Mesendoderm (in vitro differentiated cells): ENCODE results near the gene METRNL.

Experiments used
- DNase-seq: peaks from one replicate; pipeline ENCODE4 v3.0.0; 2013
- H2AK5ac ChIP-seq: 2 replicates; pipeline ENCODE4 v1.6.1; 2013; ENCODE audit warnings: low read length, inconsistent platforms
- H2BK120ac ChIP-seq: 2 replicates; pipeline ENCODE4 v1.6.1; 2013; ENCODE audit warnings: low read depth, mild to moderate bottlenecking, low read length, moderate library complexity, mixed read lengths
- H2BK15ac ChIP-seq: replicated peaks from 2 replicates; pipeline ENCODE4 v1.6.1; 2013; ENCODE audit warnings: low read depth, mild to moderate bottlenecking, moderate library complexity
- H2BK5ac ChIP-seq: 2 replicates; pipeline ENCODE4 v1.6.1; 2013; ENCODE audit warnings: low read length, inconsistent platforms
- H3K18ac ChIP-seq: 2 replicates; pipeline ENCODE4 v1.6.1; 2013; ENCODE audit warnings: mild to moderate bottlenecking, low read length, mixed read lengths
- H3K23ac ChIP-seq: one replicate; pipeline ENCODE4 v1.6.1; 2013; ENCODE audit warnings: low read length
- H3K27ac ChIP-seq: 2 replicates; pipeline ENCODE4 v1.5.1; 2013; ENCODE audit warnings: low read depth, mild to moderate bottlenecking, inconsistent platforms, low read length, moderate library complexity
- H3K27me3 ChIP-seq: 2 replicates; pipeline ENCODE4 v1.6.1; 2013; ENCODE audit warnings: low read length, control low read depth, mild to moderate bottlenecking, inconsistent platforms; ENCODE audit not compliant: insufficient read depth, poor library complexity
- H3K36me3 ChIP-seq: 2 replicates; pipeline ENCODE4 v1.6.1; 2013; ENCODE audit warnings: low read length, inconsistent platforms; ENCODE audit not compliant: control insufficient read depth, insufficient read depth
- H3K4ac ChIP-seq: one replicate; pipeline ENCODE4 v1.6.1; 2013; ENCODE audit warnings: low read depth, mild to moderate bottlenecking, low read length, moderate library complexity
- H3K4me1 ChIP-seq: 2 replicates; pipeline ENCODE4 v1.6.1; 2013; ENCODE audit warnings: low read depth, low read length, inconsistent platforms; ENCODE audit not compliant: control insufficient read depth
- H3K4me2 ChIP-seq: 2 replicates; pipeline ENCODE4 v1.6.1; 2013; ENCODE audit warnings: low read length
- H3K4me3 ChIP-seq: 2 replicates; pipeline ENCODE4 v1.5.1; 2013; ENCODE audit warnings: mild to moderate bottlenecking, low read length
- H3K56ac ChIP-seq: one replicate; pipeline ENCODE4 v1.6.1; 2013; ENCODE audit warnings: low read length
- H3K79me1 ChIP-seq: 2 replicates; pipeline ENCODE4 v1.6.1; 2013; ENCODE audit warnings: low read length, inconsistent platforms
- H3K79me2 ChIP-seq: 2 replicates; pipeline ENCODE4 v1.6.1; 2013; ENCODE audit warnings: mild to moderate bottlenecking, low read length; ENCODE audit not compliant: control insufficient read depth, insufficient read depth
- H3K9ac ChIP-seq: 2 replicates; pipeline ENCODE4 v1.6.1; 2013; ENCODE audit warnings: low read length, inconsistent platforms
- H4K5ac ChIP-seq: one replicate; pipeline ENCODE4 v1.6.1; 2013; ENCODE audit warnings: low read length
- H4K8ac ChIP-seq: one replicate; pipeline ENCODE4 v1.6.1; 2013; ENCODE audit warnings: low read depth, mild to moderate bottlenecking, control low read depth, low read length, moderate library complexity
- WGBS: extraction: QIAGEN DNeasy Blood & Tissue Kit; methylation state at CpG from one replicate; pipeline ENCODE4 v1.1.7; 2013; ENCODE audit warnings: low lambda C conversion rate, missing lambda C conversion rate; ENCODE audit not compliant: insufficient coverage; ENCODE audit errors: extremely low coverage; 5-methylcytosine and 5-hydroxymethylcytosine counted together

Gene METRNL

GRCh38 chr17:83070800-83071341 lies 8.5 kb upstream of the METRNL start:
- DNase-seq, result no peak
- Histone ChIP-seq H3K4ac (no peak overlapping the region), H3K18ac (no peak overlapping the region), H3K4me1 (no peaks in the 10 kb centered on the region), H3K79me1 (no peaks in the 10 kb centered on the region), H3K27me3 (no peaks in the 10 kb centered on the region), H4K5ac (no peak overlapping the region), H4K8ac (no peak overlapping the region), H2AK5ac (no peak overlapping the region), H3K4me2 (no peak overlapping the region), H3K4me3 (no peak overlapping the region), H2BK5ac (no peak overlapping the region), H3K27ac (no peak overlapping the region), H2BK15ac (no peak overlapping the region), H3K56ac (no peak overlapping the region), H2BK120ac (no peak overlapping the region), H3K23ac (no peak overlapping the region), H3K9ac (no peak overlapping the region), H3K36me3 (no peaks in the 10 kb centered on the region), H3K79me2 (no peaks in the 10 kb centered on the region)
- no CpG with 5 or more reads among the region's 16 CpGs for WGBS

- Histone ChIP-seq H2BK120ac (no peak overlapping the region), H2BK15ac (no peak overlapping the region), H2AK5ac (no peak overlapping the region), H3K23ac (no peak overlapping the region), H3K56ac (no peak overlapping the region), H3K4ac (no peak overlapping the region), H3K4me3 (no peak overlapping the region), H3K4me1 (no peaks in the 10 kb centered on the region), H4K8ac (no peak overlapping the region), H2BK5ac (no peak overlapping the region), H3K27ac (no peak overlapping the region), H3K79me2 (no peaks in the 10 kb centered on the region), H3K18ac (no peak overlapping the region), H4K5ac (no peak overlapping the region), H3K4me2 (no peak overlapping the region), H3K27me3 (no peaks in the 10 kb centered on the region), H3K36me3 (no peaks in the 10 kb centered on the region), H3K9ac (no peak overlapping the region), H3K79me1 (no peaks in the 10 kb centered on the region)
- no CpG with 5 or more reads among the region's 12 CpGs for WGBS
- DNase-seq, result no peak
Observed at GRCh38 chr17:83071365-83071764, 8.0 kb upstream of the METRNL start.

- Histone ChIP-seq H2BK120ac (no peak overlapping the region), H2AK5ac (no peak overlapping the region), H4K8ac (no peak overlapping the region), H3K79me2 (no peaks in the 10 kb centered on the region), H3K18ac (no peak overlapping the region), H3K4me3 (no peak overlapping the region), H4K5ac (no peak overlapping the region), H3K23ac (no peak overlapping the region), H3K4ac (no peak overlapping the region), H3K4me1 (no peaks in the 10 kb centered on the region), H2BK5ac (no peak overlapping the region), H3K79me1 (no peaks in the 10 kb centered on the region), H3K27me3 (no peaks in the 10 kb centered on the region), H3K4me2 (no peak overlapping the region), H3K36me3 (no peaks in the 10 kb centered on the region), H3K9ac (no peak overlapping the region), H3K27ac (no peak overlapping the region), H3K56ac (no peak overlapping the region), H2BK15ac (no peak overlapping the region)
- no peak for DNase-seq
- no CpG with 5 or more reads among the region's 10 CpGs for WGBS
Observed at GRCh38 chr17:83071966-83072562, 7.3 kb upstream of the METRNL start.

- no CpG with 5 or more reads among the region's 28 CpGs for WGBS
- H4K8ac ChIP-seq, result no peak overlapping the region
- no peak overlapping the region for H4K5ac ChIP-seq
- H2BK5ac ChIP-seq, result no peak overlapping the region
- H3K4me1 ChIP-seq, result no peaks in the 10 kb centered on the region
- no peak overlapping the region for H3K56ac ChIP-seq
- no peak overlapping the region for H3K4me2 ChIP-seq
- no peak overlapping the region for H3K18ac ChIP-seq
- no peak overlapping the region for H3K9ac ChIP-seq
- H3K27me3 ChIP-seq, result peaks cover 3% of the 10 kb centered on the region
- no peak overlapping the region for H3K4me3 ChIP-seq
- H2BK120ac ChIP-seq, result no peak overlapping the region
- no peak overlapping the region for H2AK5ac ChIP-seq
- no peaks in the 10 kb centered on the region for H3K79me1 ChIP-seq
- no peak for DNase-seq
- H3K36me3 ChIP-seq, result no peaks in the 10 kb centered on the region
- H3K23ac ChIP-seq, result no peak overlapping the region
- no peaks in the 10 kb centered on the region for H3K79me2 ChIP-seq
- no peak overlapping the region for H2BK15ac ChIP-seq
- H3K27ac ChIP-seq, result no peak overlapping the region
- H3K4ac ChIP-seq, result no peak overlapping the region
Observed at GRCh38 chr17:83072600-83073358, 6.6 kb upstream of the METRNL start.

GRCh38 chr17:83073389-83074063 lies 5.9 kb upstream of the METRNL start:
- no CpG with 5 or more reads among the region's 32 CpGs for WGBS

More at GRCh38 chr17:83073389-83074063, 5.9 kb upstream of the METRNL start:
- H3K79me2 ChIP-seq, result no peaks in the 10 kb centered on the region
- no peak overlapping the region for H2BK5ac ChIP-seq
- H3K27ac ChIP-seq, result no peak overlapping the region
- H3K79me1 ChIP-seq, result no peaks in the 10 kb centered on the region
- no peak overlapping the region for H4K8ac ChIP-seq
- no peak overlapping the region for H2BK120ac ChIP-seq
- H2AK5ac ChIP-seq, result no peak overlapping the region
- no peak for DNase-seq
- no peak overlapping the region for H3K23ac ChIP-seq
- H3K36me3 ChIP-seq, result no peaks in the 10 kb centered on the region
- no peak overlapping the region for H3K4ac ChIP-seq
- peaks cover 9% of the 10 kb centered on the region for H3K27me3 ChIP-seq
- no peak overlapping the region for H3K18ac ChIP-seq
- no peak overlapping the region for H3K4me3 ChIP-seq
- no peak overlapping the region for H2BK15ac ChIP-seq
- H3K4me2 ChIP-seq, result no peak overlapping the region
- H3K9ac ChIP-seq, result no peak overlapping the region
- H4K5ac ChIP-seq, result no peak overlapping the region
- H3K4me1 ChIP-seq, result no peaks in the 10 kb centered on the region
- no peak overlapping the region for H3K56ac ChIP-seq
